Measurements from ENCODE around the gene EPHA1.

DNA sequence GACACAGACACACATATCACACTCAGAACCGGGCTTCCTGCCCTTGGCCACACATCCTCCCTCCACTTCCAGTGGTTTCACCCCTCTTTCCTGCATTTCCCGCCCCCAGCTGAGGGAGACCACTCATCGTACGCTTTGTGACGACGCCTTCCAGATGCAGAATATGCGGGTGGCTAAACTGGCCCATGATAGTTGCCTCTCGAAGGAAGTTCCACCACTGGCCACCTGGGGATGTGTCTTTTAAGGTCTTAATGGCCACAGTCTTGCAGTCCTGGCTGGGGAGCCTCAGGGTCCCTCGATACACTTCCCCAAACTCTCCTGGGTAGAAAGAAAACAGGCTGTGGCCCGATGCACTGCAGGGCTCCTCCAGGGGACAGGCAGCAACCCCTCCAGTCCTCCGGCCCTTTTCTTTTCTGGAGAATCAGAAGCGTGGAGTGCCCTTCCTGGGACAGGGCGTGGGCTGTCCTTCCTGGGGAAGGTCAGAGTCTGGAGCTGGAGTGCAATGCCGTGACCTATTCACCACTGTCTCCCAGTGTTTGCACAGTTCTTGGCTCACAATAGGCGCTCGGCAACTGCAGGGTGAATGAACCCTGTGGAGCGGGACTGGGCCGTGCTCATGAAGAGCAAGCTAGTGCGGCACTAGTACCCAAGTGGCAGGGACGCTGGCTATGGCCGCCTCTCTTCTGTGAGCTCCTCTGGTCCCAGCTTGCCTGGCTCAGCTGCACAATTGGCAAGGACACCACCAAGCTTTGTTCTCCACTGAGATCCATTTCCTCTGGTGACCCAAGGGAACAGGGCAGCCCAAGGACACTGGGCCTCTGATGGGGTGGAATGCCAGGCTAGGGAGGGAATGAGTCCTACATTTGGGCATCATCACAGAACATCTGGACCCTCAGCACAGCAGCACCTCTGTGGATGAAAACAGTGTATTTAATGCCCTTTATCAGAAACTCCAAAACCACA, 13.2 kb downstream of the EPHA1 start:
- TF ChIP-seq POLR2A (IDR thresholded peaks at IDR 0.05) = no peak
- peak in 2 of 5 experiments; percentile 18 to 26 for TF ChIP-seq CTCF (IDR thresholded peaks at IDR 0.05)

Measured in tibial nerve (tissue), 3 donors.